Stimulated activated CD4-positive, alpha-beta T cell treated with anti-CD3 and anti-CD28 coated beads, TNF-alpha, amount 100 ng/mL, for 1 hour (primary cell): ENCODE measurements around the gene GUCY1A1.

Experiments used
- DNase-seq, 3 donors: peaks; one replicate each; pipeline ENCODE4 v3.0.0-alpha.2; 2020; ENCODE audit warnings: low read depth in 3 of 3, low spot score in 1 of 3

GUCY1A1 gene

GRCh38 chr4:155738548-155738947, 71.9 kb downstream of the GUCY1A1 start:
- DNase-seq, result no peak

DNA sequence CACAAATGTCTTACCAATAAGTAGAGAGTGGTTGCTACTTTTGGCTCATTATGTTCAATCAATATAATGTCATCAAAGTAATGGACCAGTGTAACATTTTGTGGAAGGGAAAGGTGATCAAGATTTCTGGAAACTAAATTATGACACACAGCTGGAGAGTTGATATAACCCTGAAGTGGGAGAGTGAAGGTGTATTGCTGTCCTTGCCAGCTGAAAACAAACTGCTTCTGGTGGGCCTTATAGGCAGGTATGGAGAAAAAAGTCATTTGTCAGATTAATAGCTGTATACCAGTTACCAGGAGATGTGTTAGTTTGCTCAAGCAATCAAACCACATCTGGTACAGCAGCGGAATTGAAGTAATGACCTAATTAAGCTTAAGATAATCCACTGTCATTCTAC, 74.9 kb downstream of the GUCY1A1 start:
- no peak for DNase-seq

DNA sequence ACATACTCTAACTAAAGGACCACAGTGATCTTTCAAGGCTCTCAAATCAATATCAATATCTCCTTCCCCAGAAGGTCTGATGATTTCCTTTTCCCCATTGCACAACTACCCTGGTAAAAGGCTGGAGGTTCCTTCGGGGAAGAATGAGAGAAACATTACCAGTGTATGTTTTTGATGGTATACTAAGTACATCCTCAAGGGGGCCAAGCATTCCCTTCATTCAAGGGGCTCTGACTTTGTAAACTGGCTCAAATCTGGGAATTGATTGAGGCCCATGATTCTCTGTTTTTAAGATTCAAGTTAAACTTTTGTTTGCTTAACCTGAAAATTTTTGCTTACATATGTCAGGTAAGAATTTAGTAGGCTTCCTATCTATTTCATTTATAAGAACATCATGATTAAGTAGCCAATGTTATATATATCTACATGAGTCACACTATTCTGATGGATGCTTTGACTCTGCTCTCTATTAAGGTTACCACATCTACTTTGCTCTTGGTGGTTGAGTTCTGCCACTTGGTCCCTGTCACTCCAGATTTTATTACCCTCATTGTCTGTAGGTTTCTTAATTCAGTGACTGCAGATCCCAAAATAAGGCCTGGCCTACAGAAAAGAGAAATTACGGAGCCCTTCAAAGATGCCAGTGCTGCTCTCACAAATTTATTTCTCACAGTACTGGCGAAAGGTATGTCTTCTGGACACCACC, 75.8 kb downstream of the GUCY1A1 start:
- no peak for DNase-seq

- DNase-seq, result no peak
Observed at GRCh38 chr4:155745984-155746383, 79.3 kb downstream of the GUCY1A1 start.

DNA sequence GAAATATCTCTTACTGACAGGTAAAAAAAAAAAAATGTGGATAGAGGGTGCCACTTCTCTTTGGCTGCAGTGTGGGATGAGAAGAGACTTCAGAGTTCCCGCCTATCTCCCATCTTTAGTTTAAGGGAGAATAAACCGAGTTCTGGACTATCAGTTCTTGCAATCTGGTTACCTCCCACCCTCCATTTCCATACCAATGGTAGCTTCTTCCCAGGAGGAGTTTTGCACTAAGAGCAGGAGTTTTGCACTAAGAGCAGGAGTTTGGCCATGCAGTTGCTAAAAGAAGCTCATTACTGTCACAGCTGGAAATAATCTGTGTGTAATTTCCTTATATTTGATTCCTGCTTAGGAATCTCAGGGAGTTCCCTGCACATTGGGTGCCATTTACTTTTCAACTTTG, 81.4 kb downstream of the GUCY1A1 start:
- DNase-seq, result no peak

DNA sequence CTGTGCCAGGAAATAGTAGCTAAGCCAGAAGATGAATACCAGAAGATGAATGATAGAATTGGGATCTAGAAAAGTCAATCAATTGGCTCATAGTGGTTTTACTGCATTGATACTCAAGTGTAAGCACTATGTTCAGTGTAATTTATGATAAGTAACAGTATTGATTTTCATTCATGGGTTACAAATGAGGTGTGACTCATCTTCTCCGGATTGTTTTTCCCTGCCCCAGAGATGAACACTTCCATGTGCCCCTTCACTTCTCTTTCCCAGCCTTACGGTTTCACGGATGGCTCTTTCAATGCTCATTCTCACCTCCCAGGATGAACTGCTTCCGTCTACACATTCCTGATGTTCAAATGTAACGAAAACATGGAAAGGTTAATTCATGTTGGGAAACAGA, 82.4 kb downstream of the GUCY1A1 start:
- DNase-seq, result no peak

DNA sequence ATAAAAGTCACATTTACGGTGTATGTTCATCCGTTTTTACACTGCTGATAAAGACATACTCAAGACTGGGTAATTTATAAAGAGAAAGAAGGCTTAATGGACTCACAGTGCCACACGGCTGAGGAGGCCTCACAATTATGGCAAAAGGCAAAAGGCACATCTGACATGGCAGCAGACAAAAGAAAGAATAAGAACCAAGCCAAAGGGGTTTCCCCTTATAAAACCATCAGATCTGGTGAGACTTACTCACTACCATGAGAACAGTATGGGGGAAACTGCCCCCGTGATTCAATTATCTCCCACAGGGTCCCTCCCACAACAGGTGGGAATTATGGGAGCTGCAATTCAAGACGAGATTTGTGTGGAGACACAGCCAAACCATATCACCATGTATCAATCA, 84.9 kb downstream of the GUCY1A1 start:
- no peak for DNase-seq

DNA sequence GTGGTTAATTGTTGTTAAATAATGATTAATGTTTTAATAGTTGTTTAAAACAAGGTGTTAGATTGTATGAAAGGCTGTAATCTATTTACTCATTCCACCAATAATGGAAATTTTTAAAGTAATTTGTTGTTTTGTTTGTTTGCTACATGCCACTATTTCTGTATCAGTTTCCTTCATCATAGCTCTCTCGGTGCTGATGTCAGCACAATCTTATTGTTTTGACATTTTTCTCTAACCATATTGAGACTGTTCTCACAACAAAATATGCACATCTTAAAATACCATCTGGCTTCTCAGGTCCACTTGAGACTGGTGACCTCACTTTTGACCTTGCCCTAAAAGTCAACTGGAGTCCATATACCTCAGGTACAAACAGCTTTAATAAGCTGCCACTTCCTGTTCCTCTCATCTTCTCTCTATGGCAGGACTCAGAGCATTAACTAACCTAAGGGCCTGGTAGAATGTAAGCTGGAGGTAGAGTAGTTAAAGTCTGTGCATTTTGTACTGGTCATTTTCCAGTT, 91.2 kb downstream of the GUCY1A1 start:
- no peak for DNase-seq

DNA sequence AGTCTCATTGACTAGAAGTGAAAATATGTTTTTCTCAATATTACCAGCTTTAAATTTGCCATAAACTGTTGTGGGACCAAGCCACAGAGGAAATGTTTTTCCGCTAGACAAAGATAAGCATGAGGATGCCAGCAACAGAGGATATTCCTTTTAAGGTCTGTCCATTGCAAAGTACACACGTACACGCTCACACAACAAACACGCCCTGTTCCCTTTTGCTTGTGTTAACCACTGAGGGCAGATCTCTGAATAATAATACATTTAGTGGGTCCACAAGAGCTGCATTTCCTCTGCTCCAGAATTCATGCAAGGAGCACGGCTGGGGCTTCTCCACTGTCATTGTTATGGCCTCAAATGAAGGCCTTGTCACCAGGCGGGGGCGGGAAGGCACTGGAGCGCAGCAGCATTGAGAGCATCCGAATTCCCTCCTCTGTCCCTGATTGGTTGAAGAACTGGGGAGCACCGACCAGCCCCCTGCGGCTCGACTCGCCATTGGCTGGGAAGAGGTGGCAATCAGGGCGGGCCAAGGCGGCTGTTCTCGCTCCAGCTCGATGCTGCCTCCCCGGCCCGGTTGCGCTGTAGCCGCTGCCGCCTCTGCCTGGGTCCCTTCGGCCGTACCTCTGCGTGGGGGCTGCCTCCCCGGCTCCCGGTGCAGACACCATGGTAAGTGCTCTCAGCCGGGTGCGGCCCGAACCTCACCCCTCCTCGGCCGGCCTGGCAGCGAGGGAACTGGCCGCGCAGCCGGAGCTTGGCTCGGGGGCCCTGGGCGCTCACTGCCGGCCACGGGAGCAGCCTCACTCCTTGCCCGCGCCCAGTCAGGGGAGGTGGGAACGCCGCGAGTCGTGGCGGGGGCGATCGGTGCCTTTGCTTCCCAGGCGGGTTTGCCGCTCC, 92.1 kb downstream of the GUCY1A1 start, which contains the start of gene GUCY1B1:
GUCY1B1 (plus strand) TSS at position 541 of the 891 bp plus-strand sequence; CDS start at position 661, 120 bp downstream.
- DNase-seq, result peak; percentile 11 to 34 (median 32)

- DNase-seq, result no peak
Observed at GRCh38 chr4:155759372-155760252, 93.0 kb downstream of the GUCY1A1 start.

- DNase-seq, result no peak
Observed at GRCh38 chr4:155761047-155761446, 94.4 kb downstream of the GUCY1A1 start.

- DNase-seq, result no peak
Observed at GRCh38 chr4:155761916-155762315, 95.3 kb downstream of the GUCY1A1 start.

DNA sequence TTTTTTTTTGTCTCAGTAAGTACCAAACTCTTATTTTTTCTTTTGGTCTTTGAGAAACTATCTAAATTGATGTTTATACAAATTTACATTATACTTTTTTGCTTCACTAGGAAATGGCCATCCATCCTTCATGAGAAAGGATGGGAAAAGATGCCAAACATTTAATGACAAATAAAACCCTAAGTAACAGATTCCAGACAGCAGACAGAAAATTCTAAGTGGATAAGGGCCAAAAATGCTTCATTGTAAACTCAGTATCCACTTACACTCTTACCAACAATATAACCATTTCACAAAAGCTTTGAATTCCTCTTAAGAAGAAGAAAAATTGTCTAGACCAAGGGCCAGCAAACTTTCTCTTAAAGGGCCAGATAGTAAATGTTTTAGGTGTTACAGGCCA, 95.7 kb downstream of the GUCY1A1 start:
- DNase-seq, result no peak

DNA sequence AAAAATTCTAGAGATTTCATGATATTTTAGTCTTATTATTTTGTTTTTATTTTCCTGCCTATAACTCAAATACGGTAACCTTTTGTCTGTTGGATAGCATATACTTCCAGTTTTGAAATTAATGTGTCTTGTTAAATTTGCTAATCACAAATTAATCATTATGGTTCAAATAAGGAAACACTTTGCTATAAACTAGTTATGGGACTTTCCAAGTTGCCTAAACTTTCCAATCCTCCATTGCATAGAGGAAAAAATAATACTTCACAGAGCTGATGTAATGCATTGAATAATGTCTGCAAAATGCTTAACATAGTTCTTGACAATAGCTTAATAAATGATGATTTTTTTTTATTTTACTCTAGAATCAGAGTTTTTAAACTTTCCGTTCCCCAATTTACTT, 96.9 kb downstream of the GUCY1A1 start:
- no peak for DNase-seq

- DNase-seq, result no peak
Observed at GRCh38 chr4:155765149-155765548, 98.5 kb downstream of the GUCY1A1 start.

DNA sequence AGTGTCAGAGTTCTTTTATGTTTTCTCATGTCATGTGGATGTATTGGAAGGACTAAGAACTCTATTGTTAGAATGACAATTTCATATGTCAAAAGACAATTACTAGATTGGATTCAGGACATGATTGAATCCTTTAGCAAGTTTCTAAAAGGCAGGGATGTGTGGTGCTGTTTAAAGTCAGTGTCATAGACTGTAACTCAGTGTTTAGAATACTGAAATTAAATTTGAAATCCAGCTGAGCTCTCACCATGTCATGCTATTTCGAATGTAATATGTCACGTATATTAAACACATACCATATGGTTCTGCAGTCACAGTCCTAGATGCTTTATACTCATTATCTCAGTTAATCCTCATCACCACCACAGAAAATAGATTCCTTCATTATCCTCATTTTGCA, 100.0 kb downstream of the GUCY1A1 start:
- no peak for DNase-seq

GRCh38 chr4:155768370-155768769, 101.7 kb downstream of the GUCY1A1 start:
- DNase-seq, result no peak

- DNase-seq, result no peak
Observed at GRCh38 chr4:155769090-155769489, 102.4 kb downstream of the GUCY1A1 start.

- no peak for DNase-seq
Observed at GRCh38 chr4:155772459-155773195, 106.0 kb downstream of the GUCY1A1 start.

GRCh38 chr4:155773196-155773800, 106.7 kb downstream of the GUCY1A1 start:
- DNase-seq, result no peak
